IMR-90 (cell line): ENCODE measurements around the gene PDS5A. TPM values are rescaled to one million over a fixed set of nuclear protein-coding genes. Genes with fewer than 3 reads are reported as not detected.

Experiments used
- ATAC-seq: fragments of 200-7000 bp; cut with Tn5 transposase; 2 replicates; pipeline ENCODE4 v1.9.1; 2020; ENCODE audit warnings: low read depth, mild to moderate bottlenecking, moderate library complexity
- BruUV-seq: library from RNA; stranded (reverse); fragments of 400-500 nt; replicated peaks from 2 replicates; lab custom pipeline; 2021; lab: Mats Ljungman, UMichigan
- CTCF ChIA-PET: fragments of 300-600 bp; formaldehyde crosslinking; extraction: SDS; loops from one replicate; lab custom pipeline; 2021; ENCODE audit warnings: antibody characterized with exemption; lab: Yijun Ruan, JAX
- POLR2A ChIA-PET: fragments of 300-600 bp; sonication (Branson Sonifier 250); formaldehyde crosslinking; loops from one replicate; lab custom pipeline; 2022; ENCODE audit warnings: antibody characterized with exemption; ENCODE audit not compliant: unreplicated experiment; lab: Charles Lee
- DNase-seq: peaks from one replicate; pipeline ENCODE4 v3.0.0; 2013
- H2AFZ ChIP-seq: replicated peaks from 2 replicates; pipeline ENCODE3; 2013; ENCODE audit warnings: low read length, mild to moderate bottlenecking; ENCODE audit not compliant: poor library complexity
- H2AK5ac ChIP-seq: 2 replicates; pipeline ENCODE4 v1.6.1; 2013; ENCODE audit warnings: low read depth, low read length, inconsistent platforms
- H2AK9ac ChIP-seq: replicated peaks from 2 replicates; pipeline ENCODE3; 2013; ENCODE audit warnings: mild to moderate bottlenecking, low read depth, low read length, moderate library complexity; ENCODE audit not compliant: poor library complexity
- H2BK120ac ChIP-seq: 2 replicates; pipeline ENCODE4 v1.6.1; 2013; ENCODE audit warnings: low read depth, low read length, inconsistent platforms
- H2BK15ac ChIP-seq: 3 replicates; pipeline ENCODE4 v1.6.1; 2013; ENCODE audit warnings: low read depth, low read length, inconsistent platforms
- H2BK20ac ChIP-seq: 2 replicates; pipeline ENCODE4 v1.6.1; 2013; ENCODE audit warnings: low read depth, mild to moderate bottlenecking, inconsistent platforms, low read length, moderate library complexity
- H2BK5ac ChIP-seq: 2 replicates; pipeline ENCODE4 v1.6.1; 2013; ENCODE audit warnings: mild to moderate bottlenecking, low read depth, low read length, inconsistent platforms; ENCODE audit not compliant: poor library complexity, severe bottlenecking
- H3K14ac ChIP-seq: replicated peaks from 2 replicates; pipeline ENCODE4 v1.6.1; 2013; ENCODE audit warnings: low read depth, low read length, inconsistent platforms
- H3K18ac ChIP-seq: 2 replicates; pipeline ENCODE4 v1.6.1; 2013; ENCODE audit warnings: low read depth, low read length, control low read depth
- H3K23ac ChIP-seq: 2 replicates; pipeline ENCODE4 v1.6.1; 2013; ENCODE audit warnings: low read depth, low read length, inconsistent platforms
- H3K27ac ChIP-seq: 2 replicates; pipeline ENCODE4 v1.5.1; 2013; ENCODE audit warnings: mild to moderate bottlenecking, control low read depth, low read length; ENCODE audit not compliant: insufficient read depth
- H3K27me3 ChIP-seq: 2 replicates; pipeline ENCODE4 v1.6.1; 2013; ENCODE audit warnings: low read length; ENCODE audit not compliant: control insufficient read depth, insufficient read depth
- H3K36me3 ChIP-seq: 2 replicates; pipeline ENCODE4 v1.6.1; 2013; ENCODE audit warnings: low read length, mixed read lengths; ENCODE audit not compliant: control insufficient read depth, insufficient read depth
- H3K4ac ChIP-seq: 2 replicates; pipeline ENCODE4 v1.6.1; 2013; ENCODE audit warnings: low read depth, low read length, inconsistent platforms
- H3K4me1 ChIP-seq: 2 replicates; pipeline ENCODE4 v1.6.1; 2013; ENCODE audit warnings: low read length, mixed read lengths; ENCODE audit not compliant: control insufficient read depth, insufficient read depth
- H3K4me2 ChIP-seq: 2 replicates; pipeline ENCODE4 v1.6.1; 2013; ENCODE audit warnings: low read depth, mild to moderate bottlenecking, control low read depth, low read length, moderate library complexity
- H3K4me3 ChIP-seq: 2 replicates; pipeline ENCODE4 v1.5.1; 2013; ENCODE audit warnings: low read depth, mild to moderate bottlenecking, control low read depth, low read length, moderate library complexity; ENCODE audit not compliant: insufficient read depth
- H3K56ac ChIP-seq: 2 replicates; pipeline ENCODE4 v1.6.1; 2013; ENCODE audit warnings: low read length, inconsistent platforms; ENCODE audit not compliant: insufficient read depth; ENCODE audit errors: extremely low read depth
- H3K79me1 ChIP-seq, 2 experiments: 2 replicates each; pipeline ENCODE4 v1.6.1; 2013; ENCODE audit warnings: low read length in 2 of 2, inconsistent platforms in 1 of 2, low read depth in 1 of 2
- H3K9ac ChIP-seq: 2 replicates; pipeline ENCODE4 v1.6.1; 2013; ENCODE audit warnings: low read depth, low read length, control low read depth
- H3K9me1 ChIP-seq: 2 replicates; pipeline ENCODE4 v1.6.1; 2013; ENCODE audit warnings: low read length, inconsistent platforms; ENCODE audit not compliant: insufficient read depth
- H3K9me3 ChIP-seq: 2 replicates; pipeline ENCODE4 v1.6.1; 2013; ENCODE audit warnings: low read length; ENCODE audit not compliant: control insufficient read depth, insufficient read depth
- H4K20me1 ChIP-seq: 2 replicates; pipeline ENCODE4 v1.6.1; 2013; ENCODE audit warnings: low read length, inconsistent platforms; ENCODE audit not compliant: insufficient read depth
- H4K5ac ChIP-seq: 2 replicates; pipeline ENCODE4 v1.6.1; 2013; ENCODE audit warnings: mild to moderate bottlenecking, low read depth, low read length, control low read depth
- H4K8ac ChIP-seq, 2 experiments: 2 replicates each; pipeline ENCODE4 v1.6.1; 2013; ENCODE audit warnings: low read depth in 2 of 2, low read length in 2 of 2, control low read depth in 1 of 2, inconsistent platforms in 1 of 2
- H4K91ac ChIP-seq: 2 replicates; pipeline ENCODE4 v1.6.1; 2013; ENCODE audit warnings: low read depth, low read length, inconsistent platforms; ENCODE audit not compliant: insufficient read depth
- CEBPB ChIP-seq: IDR thresholded peaks from 2 replicates; pipeline ENCODE4 v1.6.1; 2012; ENCODE audit warnings: low read depth, low read length, improper control_type of control experiment
- MAZ ChIP-seq: IDR thresholded peaks from 2 replicates; pipeline ENCODE4 v1.6.1; 2012; ENCODE audit warnings: low read depth, mild to moderate bottlenecking, low read length, improper control_type of control experiment, moderate library complexity, borderline replicate concordance
- SMC3 ChIP-seq: fragments of 150-350 bp; IDR thresholded peaks from 2 replicates; pipeline ENCODE4 v1.6.1; 2016; ENCODE audit warnings: low read depth, mild to moderate bottlenecking, antibody characterized with exemption, low read length, moderate library complexity
- USF2 ChIP-seq: fragments of 150-350 bp; IDR thresholded peaks from 2 replicates; pipeline ENCODE4 v1.6.1; 2017; ENCODE audit warnings: mild to moderate bottlenecking, antibody characterized with exemption, low read length, low read depth
- dilution Hi-C: fragments of 300-500 bp; cut with HindIII; formaldehyde crosslinking; loops from one replicate; pipeline ENCODE4 v1.14.3; 2018; ENCODE audit warnings: low sequenced_read_pairs; ENCODE audit not compliant: unreplicated experiment
- in situ Hi-C: fragments of 300-500 bp; cut with MboI; formaldehyde crosslinking; loops from 3 replicates; pipeline ENCODE4 v1.14.3; 2019; ENCODE audit warnings: low sequenced_read_pairs, inconsistent platforms, mixed read lengths
- intact Hi-C: fragments of 100-400 bp; cut with micrococcal nuclease; formaldehyde crosslinking; loops from 2 replicates; pipeline ENCODE4 v1.10.0; 2022
- polyA plus RNA-seq, 3 experiments: library from polyadenylated mRNA; depleted of rRNA; stranded (reverse); fragments of >200 nt; gene quantifications; 2 replicates each; pipeline ENCODE4 v1.2.3, GENCODE V29; 2012; ENCODE audit warnings: low replicate concordance in 1 of 3
- total RNA-seq: library from RNA; depleted of rRNA; stranded (reverse); fragments of >200 nt; gene quantifications from 2 replicates; pipeline ENCODE4 v1.2.3, GENCODE V29; 2012

The PDS5A gene
- total and polyA plus RNA-seq, 2 of the 4 experiments (the other 2 are of a cell fraction): 16.3 to 33.5 TPM

- no peaks in the 10 kb centered on the region; the same call in none of the 2 replicates for H4K20me1 ChIP-seq
- H3K4ac ChIP-seq: no peak overlapping the region
- no peak overlapping the region for H3K23ac ChIP-seq
- no peak overlapping the region for H4K5ac ChIP-seq
- H3K27me3 ChIP-seq: no peaks in the 10 kb centered on the region
- no peak overlapping the region for H3K27ac ChIP-seq
- no TSS peak for BruUV-seq
- H3K9me3 ChIP-seq: no peaks in the 10 kb centered on the region
- H2BK5ac ChIP-seq: no peak overlapping the region
- H2BK15ac ChIP-seq: no peak overlapping the region
- no peak overlapping the region for H2AK5ac ChIP-seq
- H2BK120ac ChIP-seq: no peak overlapping the region
- H3K9me1 ChIP-seq: peaks cover 5% of the 10 kb centered on the region
- DNase-seq: no peak
- dilution Hi-C loops: no loop called here
- TF ChIP-seq CEBPB (no peak), MAZ (no peak), SMC3 (no peak), USF2 (no peak)
- CTCF ChIA-PET: no interaction called here
- peaks cover 0 to 6% of the 10 kb centered on the region in 2 experiments; a peak in 1 of 4 replicates for H3K79me1 ChIP-seq
- H3K4me3 ChIP-seq: no peak overlapping the region
- no peak overlapping the region for H3K14ac ChIP-seq
- no peak overlapping the region for H3K56ac ChIP-seq
- no peak overlapping the region for H2AK9ac ChIP-seq
- POLR2A ChIA-PET: no interaction called here
- peaks cover 3% of the 10 kb centered on the region for H3K36me3 ChIP-seq
- no peak overlapping the region for H3K18ac ChIP-seq
- H3K4me2 ChIP-seq: no peak overlapping the region
- in situ Hi-C loops: no loop called here
- intact Hi-C loops: no loop called here
- 0 out of 2 replicates have a peak, but pooled peaks cover 2% of the 10 kb centered on the region for H3K4me1 ChIP-seq
- no peak overlapping the region for H4K91ac ChIP-seq
- no peak overlapping the region for H4K8ac ChIP-seq
- H3K9ac ChIP-seq: no peak overlapping the region
- no peak overlapping the region for H2AFZ ChIP-seq
- H2BK20ac ChIP-seq: no peak overlapping the region
- ATAC-seq: no peak
These were observed 155.0 kb downstream of the PDS5A start for GRCh38 chr4:39822662-39823061.
